Liver (tissue), 2 donors: ENCODE data around the gene ANKRA2.

ENCODE experiments used
- TF ChIP-seq, protein P1 (sequence below): fragments of 150-350 bp; IDR thresholded peaks from 2 replicates; pipeline ENCODE4 v1.5.1; 2017; ENCODE audit warnings: improper control_type of control experiment, low read depth, low read length; ENCODE audit not compliant: missing input control
- TF ChIP-seq, protein P2 (sequence below): IDR thresholded peaks from 2 replicates; pipeline ENCODE4 v1.6.1; 2016; ENCODE audit warnings: antibody characterized with exemption
- donor health status: healthy.

DNA sequence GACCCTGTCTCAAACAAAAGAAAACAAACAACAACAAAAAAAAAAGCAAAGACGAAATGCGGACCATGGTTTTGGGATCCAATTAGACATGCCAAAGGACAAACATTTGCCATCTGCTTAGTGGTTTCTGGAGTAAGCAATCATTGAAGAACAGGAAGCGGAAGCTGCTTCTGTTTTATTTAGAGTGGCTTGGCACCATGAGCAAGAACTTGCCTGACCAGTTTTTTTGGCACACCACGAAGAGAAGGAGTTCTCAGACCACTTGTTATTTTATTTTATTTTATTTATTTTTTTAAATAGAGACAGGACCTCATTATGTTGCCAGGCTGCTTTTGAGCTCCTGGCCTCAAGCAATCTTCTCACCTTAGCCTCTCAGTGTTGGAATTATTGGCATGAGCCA lies 50.2 kb downstream of the ANKRA2 start:
- TF ChIP-seq, protein P1, sequence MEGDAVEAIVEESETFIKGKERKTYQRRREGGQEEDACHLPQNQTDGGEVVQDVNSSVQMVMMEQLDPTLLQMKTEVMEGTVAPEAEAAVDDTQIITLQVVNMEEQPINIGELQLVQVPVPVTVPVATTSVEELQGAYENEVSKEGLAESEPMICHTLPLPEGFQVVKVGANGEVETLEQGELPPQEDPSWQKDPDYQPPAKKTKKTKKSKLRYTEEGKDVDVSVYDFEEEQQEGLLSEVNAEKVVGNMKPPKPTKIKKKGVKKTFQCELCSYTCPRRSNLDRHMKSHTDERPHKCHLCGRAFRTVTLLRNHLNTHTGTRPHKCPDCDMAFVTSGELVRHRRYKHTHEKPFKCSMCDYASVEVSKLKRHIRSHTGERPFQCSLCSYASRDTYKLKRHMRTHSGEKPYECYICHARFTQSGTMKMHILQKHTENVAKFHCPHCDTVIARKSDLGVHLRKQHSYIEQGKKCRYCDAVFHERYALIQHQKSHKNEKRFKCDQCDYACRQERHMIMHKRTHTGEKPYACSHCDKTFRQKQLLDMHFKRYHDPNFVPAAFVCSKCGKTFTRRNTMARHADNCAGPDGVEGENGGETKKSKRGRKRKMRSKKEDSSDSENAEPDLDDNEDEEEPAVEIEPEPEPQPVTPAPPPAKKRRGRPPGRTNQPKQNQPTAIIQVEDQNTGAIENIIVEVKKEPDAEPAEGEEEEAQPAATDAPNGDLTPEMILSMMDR: no peak
- TF ChIP-seq, protein P2, sequence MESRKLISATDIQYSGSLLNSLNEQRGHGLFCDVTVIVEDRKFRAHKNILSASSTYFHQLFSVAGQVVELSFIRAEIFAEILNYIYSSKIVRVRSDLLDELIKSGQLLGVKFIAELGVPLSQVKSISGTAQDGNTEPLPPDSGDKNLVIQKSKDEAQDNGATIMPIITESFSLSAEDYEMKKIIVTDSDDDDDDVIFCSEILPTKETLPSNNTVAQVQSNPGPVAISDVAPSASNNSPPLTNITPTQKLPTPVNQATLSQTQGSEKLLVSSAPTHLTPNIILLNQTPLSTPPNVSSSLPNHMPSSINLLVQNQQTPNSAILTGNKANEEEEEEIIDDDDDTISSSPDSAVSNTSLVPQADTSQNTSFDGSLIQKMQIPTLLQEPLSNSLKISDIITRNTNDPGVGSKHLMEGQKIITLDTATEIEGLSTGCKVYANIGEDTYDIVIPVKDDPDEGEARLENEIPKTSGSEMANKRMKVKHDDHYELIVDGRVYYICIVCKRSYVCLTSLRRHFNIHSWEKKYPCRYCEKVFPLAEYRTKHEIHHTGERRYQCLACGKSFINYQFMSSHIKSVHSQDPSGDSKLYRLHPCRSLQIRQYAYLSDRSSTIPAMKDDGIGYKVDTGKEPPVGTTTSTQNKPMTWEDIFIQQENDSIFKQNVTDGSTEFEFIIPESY: no peak
